Activated T-cell treated with anti-CD3 and anti-CD28 coated beads, Interleukin-2, amount 50 U/mL, for 48 hours (primary cell): ENCODE data around the gene SZT2.
"Not testable (repeated sequence)": the region's sequence is repeated elsewhere in the genome, so short reads cannot be mapped to it uniquely, and the experiment has no call there.

Source experiments
- DNase-seq, 2 experiments: peaks; one replicate each; pipeline ENCODE4 v3.0.0-alpha.2; 2020

Gene SZT2

DNA sequence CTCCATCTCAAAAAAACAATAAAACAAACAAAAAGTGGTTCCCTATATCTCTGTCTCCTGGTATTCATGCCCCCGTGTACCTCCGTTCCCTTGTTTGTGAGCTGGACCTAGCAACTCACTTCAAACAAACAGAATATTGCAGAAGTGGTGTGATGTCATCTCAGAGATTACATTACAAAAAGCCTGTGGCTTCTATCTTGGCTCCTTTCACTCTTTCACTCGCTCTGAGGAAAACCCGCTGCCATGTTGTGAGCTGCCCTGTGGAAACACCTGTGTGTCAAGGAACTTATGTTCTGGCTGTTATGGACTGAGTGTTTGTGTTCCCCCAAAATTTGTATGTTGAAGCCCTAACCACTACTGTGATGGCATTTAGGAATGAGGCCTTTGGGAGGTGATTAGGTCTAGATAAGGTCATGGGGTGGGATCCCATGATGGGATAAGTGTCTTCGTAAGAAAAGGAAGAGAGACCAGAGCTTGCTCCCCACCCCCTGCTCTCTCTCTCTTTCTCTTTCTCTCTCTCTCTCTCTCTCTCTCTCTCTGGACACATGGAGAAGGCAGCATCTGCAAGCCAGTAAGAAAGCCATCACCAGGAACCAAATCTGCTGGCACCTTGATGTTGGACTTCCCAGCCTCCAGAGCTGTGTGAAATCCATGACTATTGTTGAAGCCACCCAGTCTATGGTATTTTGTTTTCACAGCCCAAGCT, 71.4 kb downstream of the SZT2 start:
- no peak for DNase-seq

DNA sequence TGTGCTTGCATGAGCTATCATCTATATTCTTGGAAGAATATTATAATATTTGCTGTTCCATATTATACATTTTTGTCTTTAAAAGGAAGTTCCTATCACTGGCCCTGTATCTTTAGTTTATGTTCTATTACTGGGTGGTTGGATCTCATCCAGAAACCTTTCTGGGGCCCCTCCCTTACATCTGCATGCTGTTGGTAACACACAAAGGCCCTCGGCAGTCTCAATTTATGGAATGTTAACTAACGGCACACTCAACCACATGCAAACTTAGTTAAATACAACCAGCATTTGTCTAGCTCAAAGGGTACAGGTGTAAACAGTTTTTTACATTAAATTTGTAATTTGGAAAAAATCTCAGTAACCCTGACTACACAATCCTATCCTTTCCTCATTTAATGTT, 73.8 kb downstream of the SZT2 start:
- no peak for DNase-seq

DNA sequence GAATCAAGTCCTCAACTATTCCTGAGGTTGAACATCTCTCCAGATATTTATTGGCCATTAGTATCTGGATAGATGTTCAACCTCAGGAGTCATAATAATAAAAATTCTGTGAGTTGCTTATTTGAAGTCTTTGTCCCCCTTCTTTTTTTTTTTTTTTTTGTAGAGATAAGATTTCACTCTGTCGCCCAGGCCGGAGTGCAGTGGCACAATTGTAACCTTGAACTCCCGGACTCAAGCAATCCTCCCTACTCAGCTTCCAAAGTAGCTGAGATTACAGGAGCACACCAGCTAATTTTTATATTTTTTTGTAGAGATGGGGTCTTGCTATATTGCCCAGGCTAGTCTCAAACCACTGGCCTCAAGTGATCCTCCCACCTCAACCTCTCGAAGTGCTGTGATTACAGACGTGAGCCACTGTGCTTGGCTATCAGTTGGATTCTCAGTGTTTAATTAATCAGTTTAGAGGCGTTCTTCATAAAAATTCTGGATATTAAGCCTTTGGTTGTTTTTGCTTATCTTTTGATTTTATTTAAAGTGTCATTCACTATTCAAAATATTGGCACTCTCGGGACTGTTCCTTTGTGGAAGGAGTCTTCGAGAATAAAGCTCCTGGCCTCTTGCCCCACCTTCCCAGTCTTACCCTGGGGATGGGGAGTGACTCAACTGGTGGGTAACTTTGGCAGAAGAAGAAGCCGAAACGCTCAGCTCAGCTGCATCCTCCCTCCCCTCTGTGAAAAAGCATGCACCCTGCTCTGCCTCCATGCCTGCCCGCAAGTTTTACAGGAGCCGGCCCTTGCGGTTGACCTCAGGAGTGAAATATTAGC, 75.2 kb downstream of the SZT2 start:
- no peak for DNase-seq

DNA sequence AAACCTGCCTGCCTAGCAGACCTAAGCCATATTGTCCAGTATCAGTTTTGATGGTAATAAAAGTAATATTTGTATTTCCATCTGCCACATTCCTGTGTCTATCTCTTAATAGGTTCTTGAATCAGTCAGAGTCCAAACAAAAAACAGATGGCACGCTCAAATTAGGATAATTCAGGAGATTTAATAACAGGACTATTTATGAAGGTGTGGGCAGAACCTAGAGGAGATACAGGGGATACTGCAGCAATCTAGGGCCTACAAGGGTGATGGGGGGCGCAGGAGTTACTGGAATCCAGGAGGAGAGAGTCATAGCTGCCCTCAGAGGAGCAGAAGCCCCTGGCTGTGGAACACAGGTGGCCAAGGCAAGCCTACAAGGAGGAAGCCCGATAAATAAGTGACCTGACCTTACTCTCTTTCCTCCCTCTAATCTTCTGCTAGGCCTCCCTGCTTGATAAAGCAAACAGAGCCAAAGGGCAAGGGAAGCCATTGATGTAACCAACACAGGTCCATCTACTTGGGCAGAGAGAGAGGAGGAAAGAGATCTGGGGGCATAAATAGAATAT, 75.9 kb downstream of the SZT2 start:
- no peak for DNase-seq

DNA sequence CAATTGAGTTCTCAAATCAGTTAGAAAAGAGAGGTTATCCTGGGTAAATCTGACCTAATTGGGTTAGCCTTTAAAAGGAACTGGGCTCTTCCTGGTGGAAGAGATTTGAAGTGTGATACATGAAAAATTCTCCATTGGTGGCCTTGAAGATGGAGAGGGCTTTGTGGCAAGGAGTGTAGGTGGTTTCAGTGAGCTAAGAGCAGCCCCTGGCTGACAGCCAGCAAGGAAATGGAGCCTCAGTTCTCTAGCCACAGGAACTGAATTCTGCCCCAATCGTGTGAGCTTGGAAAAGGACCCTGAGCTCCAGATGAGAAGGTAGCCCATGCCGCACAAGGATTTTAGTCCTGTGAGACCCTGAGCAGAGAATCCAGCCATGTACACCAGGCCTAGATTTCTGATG, 76.7 kb downstream of the SZT2 start:
- no peak for DNase-seq

DNA sequence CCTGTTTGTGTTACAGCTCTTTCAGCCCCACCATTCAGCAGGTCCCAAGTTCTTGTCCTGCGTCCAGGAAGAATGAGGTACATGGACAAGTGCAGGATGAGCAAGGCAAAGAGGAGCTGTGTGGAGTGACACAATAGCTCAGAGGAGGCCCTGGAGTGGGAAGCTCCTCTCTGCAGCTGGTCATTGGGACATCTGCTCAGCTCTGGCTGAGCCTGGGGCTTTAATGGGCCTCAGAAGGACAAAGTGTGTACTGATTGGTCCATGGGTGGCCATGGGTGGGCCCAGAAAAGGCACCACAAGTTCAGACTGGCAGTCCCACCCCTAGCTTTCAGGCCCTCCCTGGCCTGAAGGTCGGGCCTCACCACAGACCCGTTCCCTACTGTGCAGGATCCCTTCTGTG, 78.7 kb downstream of the SZT2 start:
- no peak for DNase-seq

DNA sequence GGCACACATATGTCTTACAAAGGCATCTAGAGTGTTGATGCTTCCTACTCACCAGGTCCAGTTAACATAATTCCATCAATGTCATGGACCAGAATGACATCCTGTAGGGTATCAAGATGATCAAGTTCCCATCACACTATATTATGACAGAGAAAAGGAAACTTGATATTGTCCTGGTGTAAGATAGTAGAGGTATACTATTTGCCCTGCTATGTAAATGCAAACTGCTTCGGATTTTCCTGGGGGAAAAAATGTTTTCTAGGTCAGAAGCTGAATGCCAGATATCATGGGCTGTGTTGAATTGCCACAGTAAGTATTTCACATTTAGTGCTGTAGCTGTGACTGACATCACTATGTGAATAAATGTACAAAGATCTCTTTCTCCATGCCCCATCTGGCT, 80.2 kb downstream of the SZT2 start:
- no peak for DNase-seq

DNA sequence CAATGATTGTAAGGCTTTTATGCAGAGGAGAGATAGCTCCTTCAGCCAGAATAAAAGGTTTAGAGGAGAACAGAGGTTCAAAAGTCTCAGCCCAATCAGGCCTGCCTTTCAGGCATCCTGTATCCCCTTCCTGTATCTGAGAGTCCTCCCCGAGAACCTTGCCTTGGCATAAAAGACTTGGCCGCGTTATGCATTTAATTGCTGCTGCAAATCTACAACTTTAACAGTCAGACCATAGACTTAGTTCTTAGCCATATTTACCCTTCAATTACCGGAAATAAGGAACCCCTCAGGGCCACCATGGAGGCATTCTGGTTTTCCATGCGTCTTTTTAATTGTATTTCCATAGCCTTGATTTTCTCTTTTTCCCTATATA, 82.4 kb downstream of the SZT2 start:
- DNase-seq, result no peak

DNA sequence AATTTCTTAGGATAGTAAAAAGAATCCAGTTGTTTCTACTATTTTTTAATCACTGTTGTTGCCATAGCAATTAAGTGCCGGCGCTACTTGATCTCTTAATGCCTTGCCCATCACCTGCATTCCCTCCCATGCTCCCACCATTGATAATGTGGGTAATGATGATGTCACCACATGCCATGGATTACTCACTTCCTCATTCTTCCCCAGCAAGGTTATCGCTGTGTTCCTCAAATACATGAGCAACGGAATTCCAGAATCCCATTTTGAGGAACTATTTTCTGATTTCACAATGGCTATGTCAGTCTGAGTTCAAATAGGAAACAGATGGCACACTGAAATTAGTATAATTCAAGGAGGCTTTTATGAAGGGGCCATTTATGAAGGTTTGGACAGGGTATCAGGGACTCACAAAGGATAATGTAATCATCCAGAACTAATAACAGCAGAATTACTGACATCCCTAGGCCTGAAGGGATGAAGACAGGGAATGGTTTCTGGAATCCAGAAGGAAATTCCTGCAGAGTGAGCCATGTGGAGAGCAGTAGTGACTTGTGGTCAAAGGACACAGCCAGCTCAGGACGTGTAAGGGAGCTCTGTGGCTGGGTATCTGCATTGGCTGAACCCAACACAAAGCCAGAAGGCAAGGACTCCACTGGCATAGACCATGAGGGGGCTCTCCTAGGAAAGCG, 82.9 kb downstream of the SZT2 start:
- not testable (repeated sequence) for DNase-seq

DNA sequence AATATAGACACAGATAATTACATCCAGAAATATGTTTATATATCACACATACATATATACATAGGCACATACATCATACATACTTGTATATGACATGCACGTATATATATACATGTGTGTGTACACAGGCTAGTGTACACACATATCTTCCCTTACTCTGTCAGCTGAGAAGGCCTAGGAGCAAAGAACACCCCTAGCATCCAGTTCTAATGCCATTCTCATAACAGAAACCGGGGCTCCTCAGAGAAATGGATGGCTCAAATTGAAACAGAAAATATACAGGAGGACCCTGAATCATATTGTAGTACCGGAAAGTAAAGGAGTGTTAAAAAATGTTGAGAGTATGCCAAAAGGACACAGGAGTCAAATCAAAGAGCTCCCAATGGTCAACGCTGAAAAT, 83.8 kb downstream of the SZT2 start:
- no peak for DNase-seq

DNA sequence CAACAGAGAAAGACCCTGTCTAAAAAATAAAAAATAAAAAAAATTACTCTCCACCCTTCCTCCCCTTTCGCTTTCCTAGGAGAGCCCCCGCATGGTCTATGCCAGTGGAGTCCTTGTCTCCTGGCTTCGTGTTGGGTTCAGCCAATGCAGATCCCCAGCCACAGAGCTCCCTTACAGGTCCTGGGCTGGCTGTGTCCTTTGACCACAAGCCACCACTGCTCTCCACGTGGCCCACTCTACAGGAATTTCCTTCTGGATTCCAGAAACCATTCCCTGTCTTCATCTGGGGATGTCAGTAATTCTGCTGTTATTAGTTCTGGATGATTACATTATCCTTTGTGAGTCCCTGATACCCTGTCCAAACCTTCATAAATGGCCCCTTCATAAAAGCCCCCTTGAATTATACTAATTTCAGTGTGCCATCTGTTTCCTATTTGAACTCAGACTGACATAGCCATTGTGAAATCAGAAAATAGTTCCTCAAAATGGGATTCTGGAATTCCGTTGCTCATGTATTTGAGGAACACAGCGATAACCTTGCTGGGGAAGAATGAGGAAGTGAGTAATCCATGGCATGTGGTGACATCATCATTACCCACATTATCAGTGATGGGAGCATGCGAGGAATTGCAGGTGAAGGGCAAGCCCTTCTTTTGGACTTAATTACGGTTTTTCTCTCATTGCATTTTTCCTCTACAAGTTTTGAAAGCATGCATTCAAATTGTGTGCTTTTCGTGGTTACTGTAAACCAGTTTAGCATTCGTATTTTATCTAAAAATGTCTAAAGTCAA, 86.1 kb downstream of the SZT2 start:
- DNase-seq, result not testable (repeated sequence)

DNA sequence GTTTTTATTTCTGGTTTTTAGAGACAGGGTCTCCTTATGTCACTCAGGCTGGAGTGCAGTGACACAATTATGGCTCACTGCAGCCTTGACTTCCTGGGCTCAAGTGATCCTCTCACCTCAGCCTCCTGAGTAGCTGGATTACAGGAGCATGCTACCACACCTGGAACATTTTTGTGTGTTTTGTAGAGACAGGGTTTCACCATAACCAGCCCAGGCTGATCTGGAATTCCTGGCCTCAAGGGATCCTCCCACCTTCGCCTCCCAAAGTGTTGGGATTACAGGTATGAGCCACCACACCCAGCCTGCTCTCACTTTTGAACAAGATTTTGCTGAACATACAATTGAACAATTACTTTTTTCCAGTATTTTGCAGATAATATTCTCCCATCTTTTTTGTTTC, 88.0 kb downstream of the SZT2 start:
- DNase-seq, result no peak

DNA sequence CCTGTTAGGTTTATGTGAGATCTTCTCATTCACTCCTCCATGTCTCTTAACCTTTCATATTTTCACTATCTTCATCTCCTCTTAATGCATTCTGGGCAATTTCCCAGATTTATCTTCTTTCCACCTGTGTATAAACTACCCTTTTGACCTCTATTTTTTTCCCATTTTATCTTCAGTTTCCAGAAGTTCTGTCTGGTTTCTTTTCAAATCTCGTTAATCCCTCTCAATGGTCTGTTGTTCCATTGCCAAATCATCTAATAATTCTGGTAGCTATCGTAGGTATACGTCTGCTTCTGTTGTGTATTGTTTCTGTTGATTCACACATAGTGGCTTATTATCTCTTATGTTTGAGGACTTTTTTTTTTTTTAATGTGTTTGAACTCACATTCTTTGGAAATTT, 89.7 kb downstream of the SZT2 start:
- no peak for DNase-seq

DNA sequence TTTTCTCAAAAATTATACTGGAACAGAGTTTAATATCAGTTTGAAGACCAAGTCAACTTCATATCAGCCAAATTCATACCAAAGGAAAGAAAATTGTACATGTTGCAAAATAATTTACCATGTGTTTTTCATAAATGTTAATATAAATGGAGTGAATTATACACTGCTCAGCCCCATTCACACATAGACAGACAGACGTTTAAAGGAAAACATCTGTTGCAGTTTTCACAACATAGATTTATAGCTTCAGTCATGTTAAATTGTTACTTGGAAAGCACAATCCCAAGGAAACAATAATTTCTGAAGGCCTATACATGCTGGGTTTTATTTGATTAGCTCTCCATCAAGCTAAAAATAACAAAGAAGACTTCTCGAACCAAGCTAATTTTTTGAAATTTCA, 91.8 kb downstream of the SZT2 start:
- DNase-seq, result no peak

DNA sequence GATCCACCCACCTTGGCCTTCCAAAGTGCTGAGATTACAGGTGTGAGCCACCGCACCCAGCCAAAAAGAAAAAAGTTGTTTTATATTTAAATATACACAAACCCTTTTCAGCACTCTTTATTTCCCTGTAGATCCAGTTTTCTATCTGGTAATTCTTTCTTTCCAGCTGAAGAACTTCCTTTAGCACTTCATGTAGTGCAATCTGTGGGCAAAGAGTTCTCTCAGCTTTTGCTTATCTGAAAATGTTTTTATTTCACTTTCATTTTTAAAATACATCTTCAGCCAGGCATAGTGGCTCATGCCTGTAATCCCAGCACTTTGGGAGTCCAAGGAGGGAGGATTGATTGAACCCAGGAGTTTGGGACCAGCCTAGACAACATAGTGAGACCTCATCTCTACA, 92.5 kb downstream of the SZT2 start:
- DNase-seq, result no peak

DNA sequence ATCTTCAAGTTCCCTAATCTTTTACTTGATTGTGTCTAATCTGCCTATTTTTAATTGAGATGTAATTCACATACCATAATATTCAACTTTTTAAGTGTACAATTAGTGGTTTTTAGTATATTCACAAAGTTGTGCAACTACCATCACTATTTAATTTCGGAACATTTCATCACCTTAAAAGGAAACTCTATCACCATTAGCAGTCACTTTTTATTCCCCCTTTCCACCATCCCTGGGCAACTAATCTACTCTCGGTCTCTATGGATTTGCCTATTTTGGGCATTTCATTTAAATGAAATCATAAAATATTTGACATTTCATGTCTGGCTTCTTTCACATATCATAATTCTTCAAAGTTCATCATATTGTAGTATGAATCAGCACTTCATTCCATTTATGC, 94.7 kb downstream of the SZT2 start:
- DNase-seq, result no peak

DNA sequence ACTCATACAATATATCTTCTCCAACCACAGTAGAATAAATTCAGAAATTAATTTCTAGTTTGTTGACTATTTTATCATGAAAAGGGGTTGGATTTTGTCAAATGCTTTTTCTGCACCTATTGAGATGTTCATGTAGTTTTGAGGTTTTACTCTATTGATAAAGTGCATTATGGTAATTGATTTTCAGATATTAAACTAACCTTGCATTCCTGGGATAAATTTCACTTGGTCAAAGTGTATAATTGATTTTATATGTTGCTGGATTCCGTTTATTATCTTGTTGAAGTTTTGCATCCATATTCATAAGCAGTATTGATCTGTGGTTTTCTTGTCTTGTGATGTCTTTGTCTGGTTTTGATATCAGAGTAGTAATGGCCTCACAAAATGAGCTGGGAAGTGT, 98.5 kb downstream of the SZT2 start:
- DNase-seq, result no peak

DNA sequence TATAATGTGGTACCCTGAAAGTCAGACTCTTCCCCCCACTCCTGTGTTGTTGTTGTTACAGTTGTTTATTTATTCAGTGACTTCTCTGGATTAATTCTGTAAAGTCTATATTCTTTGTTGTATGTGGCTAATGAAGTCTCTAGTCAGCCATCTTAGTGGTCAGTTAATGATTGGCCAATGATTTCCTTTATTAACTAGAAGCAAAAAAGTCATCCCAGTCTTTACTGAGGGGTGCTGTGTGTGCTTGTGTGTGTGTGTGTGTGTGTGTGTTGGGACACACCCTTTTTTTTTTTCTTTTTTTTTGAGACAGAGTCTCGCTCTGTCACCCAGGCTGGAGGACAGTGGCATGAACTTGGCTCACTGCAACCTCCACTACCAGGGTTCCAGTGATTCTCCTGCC, 101.4 kb downstream of the SZT2 start:
- no peak for DNase-seq

DNA sequence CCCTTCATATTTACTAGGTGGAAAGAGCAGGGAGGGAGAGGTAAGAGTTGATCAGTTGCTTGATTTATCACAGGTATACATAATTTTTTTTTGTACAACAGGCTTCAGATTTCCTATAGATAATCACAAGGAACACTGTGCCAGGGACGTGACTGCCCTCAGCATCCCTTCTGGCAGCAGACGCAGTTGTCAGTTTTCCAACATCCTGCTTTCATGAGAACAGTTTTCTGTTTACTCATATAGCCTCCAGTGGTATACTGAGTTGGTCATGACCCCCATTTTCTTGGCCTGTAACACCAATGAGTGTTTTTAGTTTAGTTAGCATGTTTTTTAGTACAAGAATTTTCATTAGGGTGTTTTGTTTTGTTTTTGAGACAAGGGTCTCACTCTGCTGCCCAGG, 103.1 kb downstream of the SZT2 start:
- DNase-seq, result no peak

DNA sequence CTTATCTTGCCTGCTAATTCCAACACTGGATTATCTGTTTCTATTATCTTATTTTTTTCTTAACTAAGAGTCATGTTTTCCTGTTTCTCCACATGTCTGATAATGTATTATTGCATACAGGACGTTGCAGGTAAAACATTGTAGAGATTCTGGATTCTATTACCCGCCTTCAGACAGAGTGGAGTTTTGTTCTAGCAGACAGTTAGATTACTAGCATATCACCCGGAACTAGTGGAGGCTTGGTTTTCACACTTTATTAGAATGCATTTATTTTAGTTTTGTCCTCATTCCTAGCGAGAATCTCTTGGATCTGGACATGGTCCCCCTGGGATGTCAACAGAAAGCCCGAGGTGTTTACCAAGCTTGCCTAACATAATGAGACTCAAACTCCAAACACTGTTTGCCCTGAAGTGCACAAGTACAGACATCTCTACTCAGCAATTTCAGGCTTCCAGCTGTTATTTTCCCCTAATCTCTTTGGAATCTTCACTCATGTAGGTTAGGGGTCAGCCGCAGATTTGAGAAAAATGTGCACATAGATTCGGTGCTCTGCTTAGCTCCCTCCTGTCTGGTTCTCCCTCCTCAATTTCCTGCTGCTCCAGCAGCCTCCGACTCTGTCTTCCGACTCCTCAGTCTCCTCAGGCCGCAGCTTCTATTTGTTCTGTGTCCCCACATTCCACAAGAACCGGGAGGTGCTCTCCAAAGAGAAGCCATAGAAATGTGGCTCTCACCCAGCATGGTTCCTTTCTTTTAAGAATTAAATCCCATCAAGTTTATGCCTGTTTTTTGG, 104.2 kb downstream of the SZT2 start:
- DNase-seq, result no peak

DNA sequence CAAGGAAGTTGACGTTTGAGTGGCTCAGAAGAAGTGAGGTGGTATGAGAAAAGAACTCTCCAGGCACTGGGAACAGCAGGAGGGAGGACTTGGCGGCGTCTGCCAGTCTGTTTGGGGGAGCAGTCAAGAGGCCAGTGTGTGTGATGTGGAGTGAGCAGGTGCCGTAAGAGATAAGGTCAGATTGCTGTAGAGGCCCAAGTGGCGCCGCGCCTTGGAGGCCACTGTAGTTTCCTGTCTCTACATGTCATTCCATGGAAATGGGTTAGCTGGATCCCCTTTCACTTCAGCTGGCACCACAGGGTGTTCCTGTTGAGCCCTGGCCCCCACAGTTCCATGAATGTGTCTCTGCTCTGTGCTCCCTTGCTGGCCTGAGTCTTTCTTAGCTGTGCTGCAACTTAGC, 105.5 kb downstream of the SZT2 start:
- DNase-seq, result no peak

DNA sequence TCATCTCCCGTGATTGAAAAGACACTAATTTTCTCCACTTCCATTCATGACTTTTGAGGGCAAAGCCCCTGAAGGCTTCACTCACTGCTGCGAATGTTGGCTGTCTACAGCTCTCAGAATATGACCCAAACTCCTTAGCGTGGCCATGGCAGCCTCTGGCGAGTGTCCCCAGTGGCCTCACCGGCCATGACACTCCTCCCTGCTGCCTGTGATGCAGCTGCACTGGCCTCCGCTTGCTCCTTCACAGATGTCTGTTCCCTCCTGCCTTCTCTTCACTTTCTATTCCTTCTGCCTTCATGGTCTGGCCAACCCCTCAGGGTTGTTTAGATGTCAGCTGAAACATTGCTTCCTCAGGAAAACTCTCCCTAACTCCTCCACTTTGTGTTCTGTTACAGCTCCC, 110.2 kb downstream of the SZT2 start:
- DNase-seq, result no peak
